HepG2 (cell line): Measurements from ENCODE around the gene ZNF121. TPM values are rescaled to one million over a fixed set of nuclear protein-coding genes. Genes with fewer than 3 reads are reported as not detected.

Experiments used
- BHLHE40 ChIP-seq: IDR thresholded peaks from 2 replicates; pipeline ENCODE4 v1.6.1; 2011; ENCODE audit warnings: low read length, improper control_type of control experiment
- DNMT3B ChIP-seq: conservative IDR thresholded peaks from 2 replicates; pipeline ENCODE4 v1.6.1; 2016; ENCODE audit warnings: missing biosample characterization, control low read depth
- ERF ChIP-seq: IDR thresholded peaks from 2 replicates; pipeline ENCODE4 v1.6.1; 2018; ENCODE audit warnings: missing biosample characterization, missing genetic modification reagents
- FIP1L1 ChIP-seq: fragments of 200-400 bp; formaldehyde crosslinking; IDR thresholded peaks from 2 replicates; pipeline ENCODE4 v1.6.1; 2018; ENCODE audit warnings: low read depth, mild to moderate bottlenecking, low read length, moderate library complexity, borderline replicate concordance; ENCODE audit not compliant: insufficient read depth
- GLI4 ChIP-seq: sonication (generic); formaldehyde crosslinking; IDR thresholded peaks from 2 replicates; pipeline ENCODE4 v1.5.1; 2020; ENCODE audit warnings: missing genetic modification reagents, mild to moderate bottlenecking, moderate library complexity, borderline replicate concordance
- HNRNPLL ChIP-seq: fragments of 200-400 bp; formaldehyde crosslinking; IDR thresholded peaks from 2 replicates; pipeline ENCODE4 v1.6.1; 2017; ENCODE audit warnings: mild to moderate bottlenecking, low read depth, low read length; ENCODE audit not compliant: poor library complexity, severe bottlenecking
- HOXA7 ChIP-seq: sonication (generic); formaldehyde crosslinking; IDR thresholded peaks from 2 replicates; pipeline ENCODE4 v1.8.1; 2022; ENCODE audit warnings: mild to moderate bottlenecking, missing genetic modification reagents, moderate library complexity
- IKZF1 ChIP-seq: fragments of 450-650 bp; IDR thresholded peaks from 2 replicates; pipeline ENCODE4 v1.7.1; 2016
- KDM6A ChIP-seq: IDR thresholded peaks from 2 replicates; pipeline ENCODE4 v1.6.1; 2016; ENCODE audit warnings: low read depth
- KLF15 ChIP-seq: sonication (generic); formaldehyde crosslinking; IDR thresholded peaks from 2 replicates; pipeline ENCODE4 v1.8.1; 2023; ENCODE audit warnings: borderline replicate concordance, mild to moderate bottlenecking, inconsistent platforms, missing genetic modification reagents, mixed read lengths
- LCORL ChIP-seq, 2 experiments: fragments of 450-650 bp in 1 of 2; sonication (generic) in 1 of 2; formaldehyde crosslinking in 1 of 2; IDR thresholded peaks; 2 replicates each; pipeline versions ENCODE4 v1.5.0 to v1.6.1; 2017 to 2020; ENCODE audit warnings: antibody characterized with exemption in 1 of 2, missing genetic modification reagents in 1 of 2
- MAZ ChIP-seq, 2 experiments: sonication (generic) in 1 of 2; formaldehyde crosslinking in 1 of 2; IDR thresholded peaks; 2 replicates each; pipeline versions ENCODE4 v1.5.0 to v1.6.1; 2012 to 2020; ENCODE audit warnings: low read depth in 2 of 2, mild to moderate bottlenecking in 2 of 2, borderline replicate concordance in 1 of 2, improper control_type of control experiment in 1 of 2, low read length in 1 of 2, missing genetic modification reagents in 1 of 2, moderate library complexity in 1 of 2
- MBD4 ChIP-seq: IDR thresholded peaks from 2 replicates; pipeline ENCODE4 v1.6.1; 2012; ENCODE audit warnings: low read length, inconsistent platforms, borderline replicate concordance
- MED8 ChIP-seq: sonication (generic); formaldehyde crosslinking; IDR thresholded peaks from 2 replicates; pipeline ENCODE4 v1.8.1; 2023; ENCODE audit warnings: mild to moderate bottlenecking, missing genetic modification reagents; ENCODE audit not compliant: insufficient replicate concordance
- NFYB ChIP-seq: sonication (generic); formaldehyde crosslinking; IDR thresholded peaks from 2 replicates; pipeline ENCODE4 v1.4.0; 2020; ENCODE audit warnings: missing genetic modification reagents
- SAFB2 ChIP-seq: sonication (generic); formaldehyde crosslinking; IDR thresholded peaks from 2 replicates; pipeline ENCODE4 v1.5.1; 2020; ENCODE audit warnings: missing genetic modification reagents, low read depth, mild to moderate bottlenecking, borderline replicate concordance
- SATB2 ChIP-seq: sonication (generic); formaldehyde crosslinking; IDR thresholded peaks from 2 replicates; pipeline ENCODE4 v1.5.0; 2020; ENCODE audit warnings: missing genetic modification reagents
- TP53 ChIP-seq: sonication (generic); formaldehyde crosslinking; conservative IDR thresholded peaks from 2 replicates; pipeline ENCODE4 v1.4.0; 2020; ENCODE audit warnings: missing genetic modification reagents
- TSC22D2 ChIP-seq: sonication (generic); formaldehyde crosslinking; IDR thresholded peaks from 2 replicates; pipeline ENCODE4 v1.5.1; 2020; ENCODE audit warnings: missing genetic modification reagents, mild to moderate bottlenecking, borderline replicate concordance
- YEATS4 ChIP-seq: sonication (generic); formaldehyde crosslinking; IDR thresholded peaks from 2 replicates; pipeline ENCODE4 v1.4.0; 2020; ENCODE audit warnings: missing genetic modification reagents, borderline replicate concordance
- ZBTB2 ChIP-seq: sonication (generic); formaldehyde crosslinking; IDR thresholded peaks from 2 replicates; pipeline ENCODE4 v1.8.0; 2022; ENCODE audit warnings: low read depth, missing genetic modification reagents
- ZBTB26 ChIP-seq: IDR thresholded peaks from 2 replicates; pipeline ENCODE4 v1.6.1; 2016; ENCODE audit warnings: missing compliant biosample characterization, missing genetic modification reagents, borderline replicate concordance
- ZMAT3 ChIP-seq: sonication (generic); formaldehyde crosslinking; conservative IDR thresholded peaks from 2 replicates; pipeline ENCODE4 v1.7.0; 2021; ENCODE audit warnings: missing genetic modification reagents
- ZNF30 ChIP-seq: sonication (generic); formaldehyde crosslinking; IDR thresholded peaks from 2 replicates; pipeline ENCODE4 v1.5.0; 2020; ENCODE audit warnings: mild to moderate bottlenecking, missing genetic modification reagents
- ZNF354B ChIP-seq: sonication (generic); formaldehyde crosslinking; IDR thresholded peaks from 2 replicates; pipeline ENCODE4 v1.8.0; 2022; ENCODE audit warnings: mild to moderate bottlenecking, missing genetic modification reagents
- ZSCAN29 ChIP-seq: sonication (generic); formaldehyde crosslinking; conservative IDR thresholded peaks from 2 replicates; pipeline ENCODE4 v1.4.0; 2020; ENCODE audit warnings: mild to moderate bottlenecking, missing genetic modification reagents
- polyA plus RNA-seq, 8 experiments: library from polyadenylated mRNA; depleted of rRNA in 3 of 8; stranded (reverse) in 7 of 8; unstranded in 1 of 8; fragments of >200 nt; fragmentation: Illumina TruSeq in 4 of 8; extraction: Trizol in 4 of 8; gene quantifications; 2 replicates each; pipeline versions ENCODE4 v1.2.1 to v1.2.3, GENCODE V29; 2011 to 2016; ENCODE audit warnings: low read depth in 4 of 8, missing spikeins in 1 of 8, mixed read lengths in 1 of 8; ENCODE audit not compliant: insufficient read depth in 1 of 8
- total RNA-seq, 5 experiments: library from RNA; depleted of rRNA; stranded (reverse); fragments of >200 nt; fragmentation: Illumina TruSeq; extraction: Trizol; gene quantifications; 2 replicates each; pipeline ENCODE4 v1.2.3, GENCODE V29; 2016; ENCODE audit warnings: low read depth in 1 of 5

The ZNF121 gene
- total and polyA plus RNA-seq, 2 of the 13 experiments (the other 11 are each of a cell fraction or from before 2014, with no cell fraction given): 7.8 to 56.3 TPM

DNA sequence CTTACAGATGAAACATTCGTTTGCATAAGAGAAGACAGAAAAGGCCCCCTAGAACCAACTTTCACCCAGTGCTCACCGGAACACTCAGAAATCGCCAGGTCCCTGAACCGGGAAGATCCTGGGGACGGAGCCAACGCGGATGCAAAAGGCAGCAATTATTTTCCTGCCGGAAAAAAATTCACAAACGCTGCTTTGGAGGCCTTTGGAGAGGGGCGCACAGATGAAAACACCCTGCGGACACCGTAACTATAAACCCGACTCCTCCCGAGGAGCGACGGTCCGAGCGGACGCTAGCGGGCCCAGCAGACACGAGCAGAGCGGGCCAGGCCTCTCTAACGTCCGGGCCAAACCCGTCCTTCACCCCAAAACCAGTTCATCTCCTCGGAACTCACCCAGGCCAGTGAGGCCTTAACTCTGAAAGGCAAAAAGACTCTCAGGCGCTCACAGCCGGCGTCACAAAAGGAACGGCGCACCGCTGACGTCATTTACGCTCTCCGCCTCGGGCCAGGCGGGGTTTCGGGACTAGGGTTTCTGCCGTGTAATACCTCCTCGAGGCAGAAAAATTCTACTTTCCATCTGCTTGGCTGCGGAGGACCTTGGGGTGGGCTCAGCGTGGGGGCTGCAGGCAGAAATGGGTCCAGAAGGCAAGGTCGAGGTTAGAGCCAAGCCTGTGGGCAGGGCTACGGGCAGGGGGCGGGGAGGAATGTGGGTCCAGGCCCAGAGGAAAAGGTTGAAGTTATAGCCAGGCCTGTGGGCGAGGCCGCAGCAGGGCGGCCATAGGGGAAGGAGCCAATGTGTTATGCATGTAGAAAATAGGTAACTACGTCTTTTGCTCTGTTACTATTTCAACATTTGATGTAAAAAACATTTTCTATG is 45.9 kb downstream of the ZNF121 start, which contains the start of gene ZNF426 (continued):
- no peak for TF ChIP-seq ZNF354B
- TF ChIP-seq ERF (CRISPR knock-in tag): peak; percentile 65
- TF ChIP-seq KLF15 (CRISPR knock-in tag): no peak
- TF ChIP-seq BHLHE40: no peak
- no peak for TF ChIP-seq HOXA7 (CRISPR knock-in tag)
- peak; percentile 69 for TF ChIP-seq HNRNPLL
- no peak; the same call in 1 of the 2 replicates for TF ChIP-seq NFYB
- no peak; the same call in 1 of the 2 replicates for TF ChIP-seq SATB2 (CRISPR knock-in tag)
- TF ChIP-seq KDM6A (CRISPR knock-in tag): no peak
- TF ChIP-seq FIP1L1: no peak
- peak; percentile 54; the same call in 1 of the 2 replicates for TF ChIP-seq SAFB2 (CRISPR knock-in tag)
- TF ChIP-seq MBD4: no peak
- peak; percentile 29; the same call in 1 of the 2 replicates for TF ChIP-seq ZBTB2 (CRISPR knock-in tag)
- 0 out of 2 replicates have a peak, but pooled peaks have one; percentile 17 for TF ChIP-seq ZSCAN29 (CRISPR knock-in tag)
- peak; percentile 89 for TF ChIP-seq YEATS4 (CRISPR knock-in tag)
- peak; percentile 93; the same call in 1 of the 2 replicates for TF ChIP-seq GLI4 (CRISPR knock-in tag)
- peak; percentile 67 for TF ChIP-seq ZMAT3 (CRISPR knock-in tag)
- peak; percentile 80 for TF ChIP-seq TSC22D2 (CRISPR knock-in tag)
- TF ChIP-seq ZNF30 (CRISPR knock-in tag): 0 out of 2 replicates have a peak, but pooled peaks have one; percentile 25
- no peak for TF ChIP-seq DNMT3B (CRISPR knock-in tag)
- no peak for TF ChIP-seq ZBTB26 (CRISPR knock-in tag)
- 0 out of 2 replicates have a peak, but pooled peaks have one; percentile 32 for TF ChIP-seq MAZ (IDR thresholded peaks at IDR 0.05; ENCODE audit: borderline replicate concordance, low read depth, low read length)
- peak; percentile 24; the same call in 1 of the 2 replicates for TF ChIP-seq MAZ (CRISPR knock-in tag; IDR thresholded peaks at IDR 0.05; ENCODE audit: low read depth)
- peak; percentile 29; the same call in 1 of the 2 replicates for TF ChIP-seq LCORL (IDR thresholded peaks at IDR 0.05)
- TF ChIP-seq LCORL (CRISPR knock-in tag; IDR thresholded peaks at IDR 0.05): peak; percentile 62; the same call in 1 of the 2 replicates
- no peak for TF ChIP-seq IKZF1
- no peak for TF ChIP-seq MED8 (CRISPR knock-in tag)
- TF ChIP-seq TP53 (CRISPR knock-in tag): no peak
